ENCODE measurements around the gene OSTF1. TPM values are rescaled to one million over a fixed set of nuclear protein-coding genes. Genes with fewer than 3 reads are reported as not detected.

The OSTF1 gene
- total and polyA plus RNA-seq, 12 donors: 15.8 to 37.7 (median 20.7) TPM

DNA sequence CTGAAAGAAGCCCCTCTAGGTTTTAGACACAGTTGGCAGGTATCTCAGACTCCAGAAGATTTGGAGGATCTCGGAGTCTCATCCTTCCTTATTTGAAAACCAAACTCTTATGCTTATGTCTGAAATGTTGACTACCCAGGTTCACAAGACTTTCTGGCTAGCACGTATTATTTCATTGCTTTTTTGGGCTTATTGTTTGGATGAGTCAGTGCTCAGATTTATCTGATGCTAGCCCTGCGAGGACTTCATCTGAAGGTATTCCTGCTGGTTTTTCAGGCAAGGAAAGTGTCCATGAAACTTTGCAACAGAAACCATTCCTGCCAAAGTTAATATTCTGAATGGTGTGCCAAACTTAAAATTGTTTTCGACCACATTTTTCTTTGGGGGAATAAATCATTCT, 8.5 kb downstream of the OSTF1 start:
- WGBS, 2 donors: 83 to 92% methylated on average over 4 of the region's 4 CpGs
- no peak overlapping the region for H3K27ac ChIP-seq
- no peaks in the 10 kb centered on the region for H3K27me3 ChIP-seq
- peaks cover 0 to 85% (median 49%) of the 10 kb centered on the region in 9 donors for H3K4me1 ChIP-seq
- no peak for DNase-seq
- intact Hi-C loops (cut with DNase I): no loop called here
- peaks cover 0 to 6% (median 0%) of the 10 kb centered on the region in 9 donors for H3K36me3 ChIP-seq
- H3K4me3 ChIP-seq: no peak overlapping the region
- TF ChIP-seq, protein P1, sequence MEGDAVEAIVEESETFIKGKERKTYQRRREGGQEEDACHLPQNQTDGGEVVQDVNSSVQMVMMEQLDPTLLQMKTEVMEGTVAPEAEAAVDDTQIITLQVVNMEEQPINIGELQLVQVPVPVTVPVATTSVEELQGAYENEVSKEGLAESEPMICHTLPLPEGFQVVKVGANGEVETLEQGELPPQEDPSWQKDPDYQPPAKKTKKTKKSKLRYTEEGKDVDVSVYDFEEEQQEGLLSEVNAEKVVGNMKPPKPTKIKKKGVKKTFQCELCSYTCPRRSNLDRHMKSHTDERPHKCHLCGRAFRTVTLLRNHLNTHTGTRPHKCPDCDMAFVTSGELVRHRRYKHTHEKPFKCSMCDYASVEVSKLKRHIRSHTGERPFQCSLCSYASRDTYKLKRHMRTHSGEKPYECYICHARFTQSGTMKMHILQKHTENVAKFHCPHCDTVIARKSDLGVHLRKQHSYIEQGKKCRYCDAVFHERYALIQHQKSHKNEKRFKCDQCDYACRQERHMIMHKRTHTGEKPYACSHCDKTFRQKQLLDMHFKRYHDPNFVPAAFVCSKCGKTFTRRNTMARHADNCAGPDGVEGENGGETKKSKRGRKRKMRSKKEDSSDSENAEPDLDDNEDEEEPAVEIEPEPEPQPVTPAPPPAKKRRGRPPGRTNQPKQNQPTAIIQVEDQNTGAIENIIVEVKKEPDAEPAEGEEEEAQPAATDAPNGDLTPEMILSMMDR (IDR thresholded peaks at IDR 0.05): no peak
- no peak for ATAC-seq
- no peaks in the 10 kb centered on the region for H3K9me3 ChIP-seq

DNA sequence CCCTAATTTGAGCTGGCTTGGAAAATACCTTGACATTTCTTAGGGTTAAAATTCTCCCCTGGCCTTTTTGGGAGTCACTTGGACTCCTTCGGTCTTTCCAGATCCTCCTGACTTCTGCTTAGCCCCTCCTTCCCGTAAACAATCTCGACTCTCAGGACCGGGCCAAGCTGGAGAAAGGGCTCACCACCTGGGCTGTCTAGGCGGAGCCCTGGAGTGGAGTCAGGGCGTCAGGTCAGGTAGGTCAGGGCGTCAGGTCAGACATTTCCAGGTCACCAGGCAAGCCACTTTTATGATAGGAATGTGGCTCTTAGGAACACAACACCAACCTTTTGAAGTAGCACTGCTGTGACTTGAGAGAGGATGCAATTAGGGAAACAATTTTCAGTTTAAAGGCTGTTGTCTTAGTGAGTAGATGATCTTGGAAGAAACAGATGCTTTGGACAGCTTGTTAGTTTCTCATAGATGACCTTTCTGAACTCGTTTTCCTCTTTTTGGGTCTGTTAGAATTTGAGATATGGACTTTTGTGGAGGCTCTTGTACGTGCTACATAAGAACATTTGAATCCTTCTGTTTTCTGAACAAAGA, 12.8 kb downstream of the OSTF1 start:
- Histone ChIP-seq H3K27ac (peak overlapping the region in 3 of 10 donors; percentile 20 to 44 (median 26)), H3K9me3 (no peaks in the 10 kb centered on the region), H3K4me1 (peaks cover 0 to 71% (median 32%) of the 10 kb centered on the region in 9 donors), H3K27me3 (no peaks in the 10 kb centered on the region), H3K36me3 (peaks cover 0 to 32% (median 0%) of the 10 kb centered on the region in 9 donors), H3K4me3 (no peak overlapping the region)
- peak in 2 of 8 donors; percentile 23 to 46 for ATAC-seq
- intact Hi-C loops (cut with DNase I): loop anchor here in 1 of 10 donors (5.0 kb wide), 1 partner anchor 51 kb away; no protein-coding TSS in a partner anchor
- no peak for DNase-seq
- TF ChIP-seq, protein P1 (IDR thresholded peaks at IDR 0.05): no peak
- WGBS, 2 donors: 58 to 66% methylated on average over 9 of the region's 9 CpGs

DNA sequence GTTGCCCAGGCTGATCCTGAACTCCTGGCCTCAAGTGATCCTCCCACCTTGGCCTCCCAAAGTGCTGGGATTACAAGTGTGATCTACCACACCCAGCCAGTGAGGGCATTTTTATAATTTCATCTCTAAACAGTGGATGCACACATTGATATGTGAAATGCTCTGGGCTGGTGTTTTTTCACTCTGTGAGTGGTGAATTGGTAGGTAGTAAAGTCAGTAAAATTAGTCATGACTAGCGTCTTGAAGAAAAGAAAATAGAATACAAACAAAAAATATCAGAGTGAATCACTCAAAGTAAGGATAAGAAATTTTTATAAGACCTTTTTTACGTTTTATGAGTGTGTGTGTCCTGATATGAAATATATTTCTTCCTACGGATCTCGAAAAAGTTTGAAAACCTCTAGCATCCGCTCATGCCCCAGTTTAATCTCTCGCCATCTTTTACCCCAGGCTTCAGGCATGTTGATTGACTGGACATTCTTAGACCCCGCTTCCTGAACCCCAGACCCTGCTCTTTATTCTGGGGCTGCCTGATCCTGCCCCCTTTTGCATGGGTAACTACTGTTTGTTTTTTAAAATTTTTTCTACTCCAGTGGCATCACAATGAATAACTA, 14.0 kb downstream of the OSTF1 start:
- no peak for ATAC-seq
- Histone ChIP-seq H3K27me3 (no peaks in the 10 kb centered on the region), H3K4me1 (peaks cover 0 to 71% (median 23%) of the 10 kb centered on the region in 9 donors), H3K9me3 (no peaks in the 10 kb centered on the region), H3K36me3 (peaks cover 0 to 29% (median 0%) of the 10 kb centered on the region in 9 donors), H3K4me3 (no peak overlapping the region), H3K27ac (no peak overlapping the region)
- no peak for DNase-seq
- TF ChIP-seq, protein P1 (IDR thresholded peaks at IDR 0.05): no peak
- intact Hi-C loops (cut with DNase I): loop anchor here in 1 of 10 donors (5.0 kb wide), 1 partner anchor 50 kb away; no protein-coding TSS in a partner anchor
- WGBS, 2 donors: 96 to 97% methylated on average over 7 of the region's 7 CpGs

DNA sequence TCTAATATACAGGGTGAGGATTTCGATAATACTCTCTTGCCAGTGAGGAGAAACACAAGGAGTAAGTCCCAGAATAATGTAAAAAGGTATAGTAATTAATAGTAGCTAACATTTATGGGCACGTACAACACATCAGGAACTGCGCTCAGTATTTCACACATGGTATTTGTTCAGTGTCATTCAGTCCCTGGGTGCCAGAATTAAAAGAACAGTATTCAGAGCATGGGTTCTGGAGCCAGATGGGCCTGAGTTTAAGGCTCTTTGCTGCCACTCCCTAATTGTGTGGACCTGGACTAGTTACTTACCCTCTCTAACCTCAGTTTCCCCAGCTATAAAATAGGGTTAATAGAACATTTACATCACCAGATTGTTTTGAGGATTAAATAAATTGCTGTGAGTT, 16.3 kb downstream of the OSTF1 start:
- H3K36me3 ChIP-seq: peaks cover 0 to 29% (median 0%) of the 10 kb centered on the region in 9 donors
- intact Hi-C loops (cut with DNase I): loop anchor here in 1 of 10 donors (5.0 kb wide), 1 partner anchor 48 kb away; no protein-coding TSS in a partner anchor
- TF ChIP-seq, protein P1 (IDR thresholded peaks at IDR 0.05): no peak
- H3K4me3 ChIP-seq: no peak overlapping the region
- no peak for DNase-seq
- 84 to 85% methylated on average over 3 of the region's 3 CpGs for WGBS, 2 donors
- H3K4me1 ChIP-seq: peaks cover 0 to 78% (median 42%) of the 10 kb centered on the region in 9 donors
- no peak for ATAC-seq
- H3K9me3 ChIP-seq: no peaks in the 10 kb centered on the region
- H3K27ac ChIP-seq: no peak overlapping the region
- H3K27me3 ChIP-seq: no peaks in the 10 kb centered on the region

Measured in heart right ventricle (tissue), 16 donors.